AG09309 (cell line): ENCODE measurements around the gene SPDYE6.
"Not testable (repeated sequence)": the region's sequence is repeated elsewhere in the genome, so short reads cannot be mapped to it uniquely, and the experiment has no call there.

Source experiments
- DNase-seq: peaks from one replicate; pipeline ENCODE4 v3.0.0-alpha.2; 2010; ENCODE audit warnings: low read depth
- H3K4me3 ChIP-seq: 2 replicates; pipeline ENCODE4 v1.5.1; 2011; ENCODE audit warnings: mild to moderate bottlenecking, low read depth, low read length, moderate library complexity; ENCODE audit not compliant: control insufficient read depth
- CTCF ChIP-seq: IDR thresholded peaks from 2 replicates; pipeline ENCODE4 v1.5.1; 2011; ENCODE audit warnings: mild to moderate bottlenecking, low read depth, low read length, inconsistent platforms; ENCODE audit not compliant: insufficient read depth, control insufficient read depth; ENCODE audit errors: missing control alignments

SPDYE6 gene

GRCh38 chr7:102356344-102356743 is at the start of gene SPDYE6:
Gene SPDYE6 (minus strand): TSS chr7:102356444. CDS start chr7:102356023, 421 bp downstream.
- not testable (repeated sequence) for DNase-seq, H3K4me3 ChIP-seq

GRCh38 chr7:102404862-102405188 is 48.6 kb upstream of the SPDYE6 start:
- not testable (repeated sequence) for H3K4me3 ChIP-seq

GRCh38 chr7:102404005-102404861 is 48.0 kb upstream of the SPDYE6 start:
- no peak overlapping the region for H3K4me3 ChIP-seq
- peak; percentile 63 for TF ChIP-seq CTCF
- peak; percentile 14 for DNase-seq

More at GRCh38 chr7:102404862-102405188, 48.6 kb upstream of the SPDYE6 start:
- not testable (repeated sequence) for DNase-seq

- no peak for DNase-seq
- TF ChIP-seq CTCF = no peak
- no peak overlapping the region for H3K4me3 ChIP-seq
These were observed 47.3 kb upstream of the SPDYE6 start for GRCh38 chr7:102403563-102403962.

- no peak for TF ChIP-seq CTCF
- DNase-seq = no peak
- H3K4me3 ChIP-seq = no peak overlapping the region
These were observed 44.1 kb upstream of the SPDYE6 start for GRCh38 chr7:102400360-102400759.

GRCh38 chr7:102398543-102398942 is 42.3 kb upstream of the SPDYE6 start:
- TF ChIP-seq CTCF = no peak
- no peak for DNase-seq
- H3K4me3 ChIP-seq = no peak overlapping the region

- H3K4me3 ChIP-seq = peak overlapping the region; percentile 99
- no peak for DNase-seq
- TF ChIP-seq CTCF = no peak
These were observed 40.4 kb upstream of the SPDYE6 start for GRCh38 chr7:102396710-102397019.

- peak; percentile 55 for DNase-seq
- no peak for TF ChIP-seq CTCF
- peak within 1 kb of the TSS; percentile 99 for H3K4me3 ChIP-seq
These were observed 39.8 kb upstream of the SPDYE6 start, which contains the start of gene PRKRIP1 for GRCh38 chr7:102395873-102396709. Gene PRKRIP1 (plus strand): TSS chr7:102396363. CDS start chr7:102396412, 49 bp downstream.
